Spinal cord (tissue), 10 donors: ENCODE data around the gene GATC. TPM values are rescaled to one million over a fixed set of nuclear protein-coding genes. Genes with fewer than 3 reads are reported as not detected.

Experiments used
- DNase-seq, 6 donors: peaks; one replicate each; pipeline versions ENCODE4 v3.0.0 to v3.0.0-alpha.2; 2013 to 2015; ENCODE audit warnings: low spot score in 6 of 6, low read depth in 4 of 6
- H3K27ac ChIP-seq: one replicate; pipeline ENCODE4 v1.5.1; 2013; ENCODE audit warnings: low read depth, low read length, control low read depth
- H3K27me3 ChIP-seq: one replicate; pipeline ENCODE4 v1.6.1; 2013; ENCODE audit warnings: low read length; ENCODE audit not compliant: control insufficient read depth, insufficient read depth
- H3K36me3 ChIP-seq: one replicate; pipeline ENCODE4 v1.6.1; 2013; ENCODE audit warnings: low read length; ENCODE audit not compliant: control insufficient read depth, insufficient read depth
- H3K4me1 ChIP-seq: one replicate; pipeline ENCODE4 v1.6.1; 2013; ENCODE audit warnings: low read length; ENCODE audit not compliant: control insufficient read depth, insufficient read depth
- H3K4me3 ChIP-seq: one replicate; pipeline ENCODE4 v1.5.1; 2013; ENCODE audit warnings: low read depth, low read length, control low read depth
- H3K9me3 ChIP-seq: one replicate; pipeline ENCODE4 v1.6.1; 2013; ENCODE audit warnings: low read length; ENCODE audit not compliant: control insufficient read depth, insufficient read depth
- WGBS: methylation state at CpG from one replicate; pipeline ENCODE4 v1.1.5; 2013; ENCODE audit warnings: missing lambda C conversion rate; ENCODE audit not compliant: insufficient coverage; 5-methylcytosine and 5-hydroxymethylcytosine counted together
- polyA plus RNA-seq, 2 donors: library from polyadenylated mRNA; unstranded; fragments of 120-200 nt; gene quantifications; one replicate each; pipeline ENCODE4 v1.2.1, GENCODE V29; 2013; ENCODE audit not compliant: insufficient read length in 2 of 2
- total RNA-seq, 2 donors: library from RNA; depleted of rRNA in 1 of 2; stranded (reverse); fragments of 120-200 nt in 1 of 2; fragments of >200 nt in 1 of 2; gene quantifications; one replicate each; pipeline versions ENCODE4 v1.2.3 to v1.2.4, GENCODE V29; 2013 to 2014
- donor health status: healthy.

Gene GATC
- total and polyA plus RNA-seq, 4 donors = 22.7 to 39.1 (median 35.8) TPM

GRCh38 chr12:120468821-120469449 is 22.7 kb downstream of the GATC start:
- under 1% methylated on average over 37 of the region's 57 CpGs for WGBS
- Histone ChIP-seq H3K4me3 (peak overlapping the region; percentile 76), H3K4me1 (peaks cover 35% of the 10 kb centered on the region), H3K36me3 (peaks cover 28% of the 10 kb centered on the region), H3K9me3 (no peaks in the 10 kb centered on the region), H3K27me3 (no peaks in the 10 kb centered on the region), H3K27ac (peak overlapping the region; percentile 92)
- DNase-seq = peak in 2 of 6 donors; percentile 82 to 86

- peak within 1 kb of the TSS; percentile 92 for H3K27ac ChIP-seq
- no peaks in the 10 kb centered on the region for H3K27me3 ChIP-seq
- WGBS = under 1% methylated on average over 88 of the region's 88 CpGs
- peaks cover 35% of the 10 kb centered on the region for H3K4me1 ChIP-seq
- peaks cover 22% of the 10 kb centered on the region for H3K36me3 ChIP-seq
- H3K4me3 ChIP-seq = peak within 1 kb of the TSS; percentile 76
- no peaks in the 10 kb centered on the region for H3K9me3 ChIP-seq
- peak; percentile 89 to 99 (median 96) for DNase-seq
Observed at GRCh38 chr12:120469450-120470149, 23.4 kb downstream of the GATC start, which contains the start of gene SRSF9. SRSF9 (minus strand) TSS chr12:120469748; CDS start chr12:120469609, 139 bp downstream.

GRCh38 chr12:120470150-120470784 is 24.0 kb downstream of the GATC start:
- WGBS = 58% methylated on average over 18 of the region's 26 CpGs
- Histone ChIP-seq H3K4me1 (peaks cover 35% of the 10 kb centered on the region), H3K27me3 (no peaks in the 10 kb centered on the region), H3K27ac (peak overlapping the region; percentile 92), H3K9me3 (no peaks in the 10 kb centered on the region), H3K4me3 (peak overlapping the region; percentile 76), H3K36me3 (peaks cover 17% of the 10 kb centered on the region)
- DNase-seq = no peak

GRCh38 chr12:120472521-120472920 is 26.3 kb downstream of the GATC start:
- H3K36me3 ChIP-seq = no peaks in the 10 kb centered on the region
- no peak overlapping the region for H3K27ac ChIP-seq
- DNase-seq = no peak
- H3K9me3 ChIP-seq = no peaks in the 10 kb centered on the region
- H3K4me3 ChIP-seq = no peak overlapping the region
- H3K4me1 ChIP-seq = peaks cover 23% of the 10 kb centered on the region
- no peaks in the 10 kb centered on the region for H3K27me3 ChIP-seq

GRCh38 chr12:120473807-120474615 is 27.8 kb downstream of the GATC start:
- Histone ChIP-seq H3K9me3 (no peaks in the 10 kb centered on the region), H3K4me1 (peaks cover 13% of the 10 kb centered on the region), H3K27ac (no peak overlapping the region), H3K4me3 (no peak overlapping the region), H3K27me3 (no peaks in the 10 kb centered on the region), H3K36me3 (no peaks in the 10 kb centered on the region)
- WGBS = 86% methylated on average over 2 of the region's 6 CpGs
- DNase-seq = no peak

- H3K27ac ChIP-seq = no peak overlapping the region
- no peaks in the 10 kb centered on the region for H3K36me3 ChIP-seq
- no CpG with 5 or more reads among the region's 2 CpGs for WGBS
- peaks cover 15% of the 10 kb centered on the region for H3K4me1 ChIP-seq
- no peaks in the 10 kb centered on the region for H3K9me3 ChIP-seq
- no peak for DNase-seq
- no peaks in the 10 kb centered on the region for H3K27me3 ChIP-seq
- H3K4me3 ChIP-seq = no peak overlapping the region
Observed at GRCh38 chr12:120474616-120474960, 28.3 kb downstream of the GATC start.

GRCh38 chr12:120475643-120476042 is 29.4 kb downstream of the GATC start:
- DNase-seq = no peak
- Histone ChIP-seq H3K27ac (no peak overlapping the region), H3K27me3 (no peaks in the 10 kb centered on the region), H3K4me1 (peaks cover 8% of the 10 kb centered on the region), H3K9me3 (no peaks in the 10 kb centered on the region), H3K36me3 (no peaks in the 10 kb centered on the region), H3K4me3 (no peak overlapping the region)
- WGBS = no CpG with 5 or more reads among the region's 1 CpG

- no peaks in the 10 kb centered on the region for H3K27me3 ChIP-seq
- H3K4me3 ChIP-seq = no peak overlapping the region
- peaks cover 19% of the 10 kb centered on the region for H3K36me3 ChIP-seq
- peak overlapping the region; percentile 47 for H3K27ac ChIP-seq
- no peak for DNase-seq
- peaks cover 2% of the 10 kb centered on the region for H3K4me1 ChIP-seq
- H3K9me3 ChIP-seq = no peaks in the 10 kb centered on the region
- 86% methylated on average over 1 of the region's 1 CpG for WGBS
Observed at GRCh38 chr12:120479458-120479857, 33.2 kb downstream of the GATC start.

GRCh38 chr12:120480211-120480610 is 34.0 kb downstream of the GATC start:
- H3K27ac ChIP-seq = no peak overlapping the region

More at GRCh38 chr12:120480211-120480610, 34.0 kb downstream of the GATC start:
- Histone ChIP-seq H3K36me3 (peaks cover 19% of the 10 kb centered on the region), H3K4me1 (peaks cover 2% of the 10 kb centered on the region), H3K27me3 (no peaks in the 10 kb centered on the region), H3K4me3 (no peak overlapping the region), H3K9me3 (no peaks in the 10 kb centered on the region)
- DNase-seq = no peak
- 86% methylated on average over 1 of the region's 1 CpG for WGBS
